HepG2 (cell line): ENCODE results near the gene JMJD1C. TPM values are rescaled to one million over a fixed set of nuclear protein-coding genes. Genes with fewer than 3 reads are reported as not detected.
A peak's percentile ranks its signal among the peaks of the same experiment; 100 is the strongest.

Experiments used
- ATAC-seq: fragments of 200-7000 bp; cut with Tn5 transposase; 3 replicates; pipeline ENCODE4 v1.9.1; 2020; ENCODE audit warnings: mild to moderate bottlenecking, moderate library complexity
- BruUV-seq: library from RNA; stranded (reverse); fragments of 400-500 nt; replicated peaks from 2 replicates; lab custom pipeline; 2021; lab: Mats Ljungman, UMichigan
- CTCF ChIA-PET: fragments of 300-600 bp; formaldehyde crosslinking; extraction: SDS; loops from one replicate; lab custom pipeline; 2021; ENCODE audit warnings: low total read pairs, inconsistent platforms, low intra/inter-chr PET ratio; lab: Yijun Ruan, JAX
- POLR2A ChIA-PET: fragments of 350-600 bp; sonication (Branson Sonifier 250); formaldehyde crosslinking; loops from one replicate; lab custom pipeline; 2020; ENCODE audit warnings: antibody characterized with exemption, inconsistent platforms; lab: Yijun Ruan, JAX
- DNase-seq: peaks from one replicate; pipeline ENCODE4 v3.0.0-alpha.2; 2015; ENCODE audit warnings: low spot score
- FAIRE-seq: peaks from 3 replicates; lab custom pipeline; 2011; peaks lifted over from hg19 to GRCh38; lab: Jason Lieb, UNC
- H2AFZ ChIP-seq: one replicate; pipeline ENCODE4 v1.6.1; 2011; ENCODE audit warnings: low read length, inconsistent platforms
- H3K27ac ChIP-seq: fragments of 300-600 bp; 3 replicates; pipeline ENCODE4 v1.8.0; 2011; ENCODE audit warnings: mixed run types, mild to moderate bottlenecking, mixed read lengths, low read length, inconsistent platforms; ENCODE audit not compliant: insufficient read depth; ENCODE audit errors: extremely low read length
- H3K27me3 ChIP-seq, 2 experiments: fragments of 200-600 bp in 1 of 2; 2 replicates in 1 of 2; 3 replicates in 1 of 2; pipeline versions ENCODE4 v1.6.0 to v1.8.0; 2011; ENCODE audit warnings: low read length in 2 of 2, mild to moderate bottlenecking in 2 of 2, moderate library complexity in 2 of 2, inconsistent platforms in 1 of 2; ENCODE audit not compliant: insufficient read depth in 2 of 2, control insufficient read depth in 1 of 2
- H3K36me3 ChIP-seq, 2 experiments: fragments of 200-600 bp in 1 of 2; replicated peaks in 1 of 2; 2 replicates in 1 of 2; 3 replicates in 1 of 2; pipeline versions ENCODE4 v1.5.1 to v1.8.0; 2011; ENCODE audit warnings: low read length in 2 of 2, inconsistent platforms in 1 of 2; ENCODE audit not compliant: insufficient read depth in 2 of 2, control insufficient read depth in 1 of 2
- H3K4me1 ChIP-seq: 2 replicates; pipeline ENCODE4 v1.5.1; 2012; ENCODE audit warnings: low read length, inconsistent platforms; ENCODE audit not compliant: insufficient read depth
- H3K4me2 ChIP-seq: 2 replicates; pipeline ENCODE4 v1.6.0; 2011; ENCODE audit warnings: low read depth, low read length, inconsistent platforms
- H3K4me3 ChIP-seq, 3 experiments: fragments of 200-600 bp in 1 of 3; sonication (generic), shearing (Covaris generic) in 1 of 3; replicated peaks in 1 of 3; 2 replicates each; pipeline ENCODE4 v1.5.1; 2011 to 2016; ENCODE audit warnings: low read length in 3 of 3, inconsistent platforms in 2 of 3, low read depth in 2 of 3, mild to moderate bottlenecking in 2 of 3, control low read depth in 1 of 3, mixed read lengths in 1 of 3; ENCODE audit not compliant: insufficient read depth in 1 of 3
- H3K79me2 ChIP-seq: one replicate; pipeline ENCODE4 v1.6.1; 2011; ENCODE audit warnings: low read length, inconsistent platforms; ENCODE audit not compliant: insufficient read depth
- H3K9ac ChIP-seq: 2 replicates; pipeline ENCODE4 v1.6.0; 2011; ENCODE audit warnings: mild to moderate bottlenecking, low read depth, low read length, inconsistent platforms; ENCODE audit not compliant: insufficient read depth
- H3K9me3 ChIP-seq: 2 replicates; pipeline ENCODE4 v1.5.1; 2012; ENCODE audit warnings: mild to moderate bottlenecking, low read length
- H4K20me1 ChIP-seq: 2 replicates; pipeline ENCODE4 v1.6.0; 2011; ENCODE audit warnings: inconsistent platforms, mild to moderate bottlenecking, low read length, moderate library complexity; ENCODE audit not compliant: insufficient read depth
- CBX1 ChIP-seq: IDR thresholded peaks from one replicate; pipeline ENCODE4 v1.6.1; 2016; ENCODE audit warnings: antibody characterized with exemption, low read depth
- CEBPB ChIP-seq: IDR thresholded peaks from 2 replicates; pipeline ENCODE4 v1.6.1; 2011; ENCODE audit warnings: low read depth, low read length, improper control_type of control experiment, borderline replicate concordance
- MAFK ChIP-seq, 2 experiments: IDR thresholded peaks in 1 of 2; conservative IDR thresholded peaks in 1 of 2; 2 replicates each; pipeline ENCODE4 v1.6.1; 2011; ENCODE audit warnings: improper control_type of control experiment in 2 of 2, low read length in 2 of 2
- RBFOX2 ChIP-seq: fragments of 200-400 bp; formaldehyde crosslinking; IDR thresholded peaks from 2 replicates; pipeline ENCODE4 v1.6.1; 2017; ENCODE audit warnings: low read depth, mild to moderate bottlenecking, low read length
- RFX3 ChIP-seq: IDR thresholded peaks from 2 replicates; pipeline ENCODE4 v1.6.1; 2016; ENCODE audit warnings: missing biosample characterization, missing genetic modification reagents
- SYNCRIP ChIP-seq: fragments of 200-400 bp; formaldehyde crosslinking; IDR thresholded peaks from 2 replicates; pipeline ENCODE4 v1.6.1; 2018; ENCODE audit warnings: mild to moderate bottlenecking, low read depth, low read length; ENCODE audit not compliant: insufficient read depth
- WGBS: methylation state at CpG from one replicate; pipeline ENCODE4 v1.1.6; 2017; ENCODE audit warnings: low lambda C conversion rate; 5-methylcytosine and 5-hydroxymethylcytosine counted together
- in situ Hi-C: cut with HindIII; loops from 2 replicates; pipeline ENCODE4 v1.10.0; 2017; ENCODE audit warnings: low pct_unique_long_range_greater_than_20kb; ENCODE audit not compliant: extremely low pct_ligation_motif_present
- intact Hi-C: fragments of 100-400 bp; cut with micrococcal nuclease; formaldehyde crosslinking; loops from one replicate; pipeline ENCODE4 v1.10.0; 2022; ENCODE audit not compliant: unreplicated experiment
- polyA plus RNA-seq, 8 experiments: library from polyadenylated mRNA; depleted of rRNA in 3 of 8; stranded (reverse) in 7 of 8; unstranded in 1 of 8; fragments of >200 nt; fragmentation: Illumina TruSeq in 4 of 8; extraction: Trizol in 4 of 8; gene quantifications; 2 replicates each; pipeline versions ENCODE4 v1.2.1 to v1.2.3, GENCODE V29; 2011 to 2016; ENCODE audit warnings: low read depth in 4 of 8, missing spikeins in 1 of 8, mixed read lengths in 1 of 8; ENCODE audit not compliant: insufficient read depth in 1 of 8
- total RNA-seq, 5 experiments: library from RNA; depleted of rRNA; stranded (reverse); fragments of >200 nt; fragmentation: Illumina TruSeq; extraction: Trizol; gene quantifications; 2 replicates each; pipeline ENCODE4 v1.2.3, GENCODE V29; 2016; ENCODE audit warnings: low read depth in 1 of 5

JMJD1C gene
- total and polyA plus RNA-seq, 2 of the 13 experiments (the other 11 are each of a cell fraction or from before 2014, with no cell fraction given) = 42.3 to 42.7 TPM

GRCh38 chr10:63257778-63258177, 208.0 kb downstream of the JMJD1C start:
- no peaks in the 10 kb centered on the region for H3K27me3 ChIP-seq
- no peak overlapping the region for H3K4me3 ChIP-seq
- BruUV-seq = no TSS peak
- ATAC-seq = no peak
- no peak overlapping the region for H2AFZ ChIP-seq
- ChIA-PET CTCF (no interaction called here), POLR2A (interaction anchor here (1.8 to 4.6 kb wide), 2 partner anchors 10 to 22 kb away, joined by 4 to 30 read pairs; no protein-coding TSS in a partner anchor)
- peaks cover 79% of the 10 kb centered on the region for H4K20me1 ChIP-seq
- H3K4me1 ChIP-seq = peaks cover 74% of the 10 kb centered on the region
- TF ChIP-seq CBX1 (no peak), RFX3 (CRISPR knock-in tag) (no peak)
- DNase-seq = no peak
- in situ Hi-C loops (no loop called here), intact Hi-C loops (no loop called here)
- no peaks in the 10 kb centered on the region for H3K9me3 ChIP-seq
- FAIRE-seq = no peak
- H3K27ac ChIP-seq = no peak overlapping the region
- 80% methylated on average over 2 of the region's 2 CpGs for WGBS
- H3K36me3 ChIP-seq = peaks cover 4 to 46% of the 10 kb centered on the region in 2 experiments; a peak in 4 of 5 replicates
- H3K4me2 ChIP-seq = no peak overlapping the region
- peaks cover 98% of the 10 kb centered on the region for H3K79me2 ChIP-seq
- H3K9ac ChIP-seq = no peak overlapping the region

GRCh38 chr10:63256009-63256773, 209.6 kb downstream of the JMJD1C start:
- in situ Hi-C loops = no loop called here
- no peak overlapping the region for H3K4me2 ChIP-seq
- H3K79me2 ChIP-seq = peaks cover 98% of the 10 kb centered on the region
- intact Hi-C loops = no loop called here
- H2AFZ ChIP-seq = no peak overlapping the region
- WGBS = 88% methylated on average over 3 of the region's 3 CpGs
- H3K27me3 ChIP-seq = no peaks in the 10 kb centered on the region
- POLR2A ChIA-PET = interaction anchor here (4.6 kb wide), 1 partner anchor 12 kb away, joined by 30 read pairs; no protein-coding TSS in a partner anchor
- TF ChIP-seq SYNCRIP (no peak), CEBPB (peak; percentile 3; the same call in 1 of the 2 replicates), RBFOX2 (0 out of 2 replicates have a peak, but pooled peaks have one; percentile 7), MAFK (conservative IDR thresholded peaks at IDR 0.05 in 1 of 2, IDR thresholded peaks at IDR 0.05 in 1 of 2; ENCODE audit: low read length in 2 of 2) (peak in 1 of 2 experiments; percentile 7; a peak in 1 of 4 replicates)
- BruUV-seq = no TSS peak
- no peak overlapping the region for H3K4me3 ChIP-seq
- ATAC-seq (no peak), DNase-seq (no peak), FAIRE-seq (no peak)
- H3K4me1 ChIP-seq = peaks cover 73% of the 10 kb centered on the region
- no peak overlapping the region for H3K27ac ChIP-seq
- H4K20me1 ChIP-seq = peaks cover 83% of the 10 kb centered on the region
- no peaks in the 10 kb centered on the region for H3K9me3 ChIP-seq
- CTCF ChIA-PET = no interaction called here
- peaks cover 4 to 46% of the 10 kb centered on the region in 2 experiments; a peak in 4 of 5 replicates for H3K36me3 ChIP-seq
- no peak overlapping the region for H3K9ac ChIP-seq
